ENCODE results near the gene GANAB.
"Not testable (repeated sequence)": the region's sequence is repeated elsewhere in the genome, so short reads cannot be mapped to it uniquely, and the experiment has no call there.

GANAB gene

DNA sequence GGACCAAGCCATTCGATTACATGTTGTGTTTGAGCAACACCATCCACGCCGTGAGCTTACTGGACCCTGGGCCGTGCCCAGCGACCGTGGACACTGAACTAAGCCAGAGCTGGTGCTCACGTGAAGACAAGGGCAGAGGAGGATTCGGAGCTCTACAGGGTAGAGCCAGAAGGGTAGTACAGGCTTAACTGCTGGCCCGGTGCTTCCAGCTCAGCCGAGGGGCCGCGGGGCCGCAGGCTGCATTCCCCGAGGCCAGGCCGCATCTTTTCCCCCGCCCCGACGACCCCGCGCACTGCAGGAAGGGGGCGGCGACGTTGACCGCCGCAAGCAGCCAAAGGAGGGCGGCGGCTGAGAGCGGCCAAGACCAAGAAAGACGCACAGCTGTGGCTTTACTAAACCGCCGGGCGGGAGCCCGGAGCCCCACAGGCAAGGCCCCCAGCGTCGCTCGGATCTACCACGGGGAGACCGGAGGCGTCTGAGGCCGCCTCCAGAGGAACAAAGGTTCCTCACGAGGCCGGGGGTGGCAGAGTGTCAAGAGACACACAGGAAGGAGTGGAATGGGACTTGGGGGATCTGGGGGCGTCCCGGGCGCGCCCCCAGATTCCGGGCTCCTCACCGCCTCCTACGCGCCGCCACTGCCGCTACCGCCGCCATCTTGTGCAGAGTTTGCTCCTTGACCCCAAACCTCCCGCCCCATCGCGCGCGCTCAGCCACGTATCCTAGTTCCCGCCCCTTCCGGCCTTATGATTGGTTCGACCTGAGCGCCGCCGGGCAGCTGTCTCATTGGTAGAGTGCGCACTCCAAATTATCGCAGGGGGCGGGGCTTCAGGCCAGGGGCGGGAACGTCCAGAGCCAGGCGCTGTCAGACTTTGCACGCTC, at the start of gene GANAB:
Gene GANAB, minus strand, starts transcription at position 668 of the 879 bp plus-strand sequence. Its CDS starts 14 bp downstream, at position 654.
- peak; percentile 95 for DNase-seq

DNA sequence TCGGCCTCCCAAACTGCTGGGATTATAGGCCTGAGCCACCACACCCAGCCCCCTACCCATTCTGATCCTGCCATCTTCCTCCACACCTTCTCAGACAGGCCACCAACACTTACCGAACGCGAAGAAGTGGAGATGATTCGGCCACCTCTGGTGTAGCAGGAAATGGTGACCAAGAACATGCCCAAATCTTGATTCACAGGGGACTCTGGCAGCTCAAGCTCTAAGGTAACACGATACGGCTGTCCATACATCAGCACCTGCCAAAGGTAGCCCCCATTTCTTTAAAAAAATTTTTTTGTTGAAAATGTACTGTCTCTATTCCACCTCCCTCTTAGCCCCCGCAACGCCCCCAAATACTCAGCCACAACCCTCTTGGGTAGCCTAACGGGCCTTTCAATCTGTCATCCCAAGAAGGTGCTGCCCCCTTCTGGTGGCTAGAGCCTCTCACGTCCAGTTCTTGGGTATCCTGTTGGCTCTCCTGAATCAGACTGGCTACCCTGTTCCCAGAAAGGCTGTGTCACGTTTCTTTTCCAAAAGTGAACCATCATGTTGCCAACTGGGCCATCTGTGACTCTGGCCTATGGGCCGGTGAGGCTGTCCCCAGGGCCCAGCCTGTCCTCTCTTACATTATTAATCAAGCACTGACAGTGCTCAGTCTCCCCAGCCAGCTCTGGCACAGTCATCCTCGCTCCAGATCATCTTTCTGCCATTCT, 48.2 kb upstream of the GANAB start:
- in situ Hi-C loops (cut with HindIII; ENCODE audit: low pct_ligation_motif_present, low pct_unique_long_range_greater_than_20kb, low sequenced_read_pairs): no loop called here
- DNase-seq: peak; percentile 65

More for the DNA sequence above, at the start of gene GANAB:
- in situ Hi-C loops (cut with HindIII; ENCODE audit: low pct_ligation_motif_present, low pct_unique_long_range_greater_than_20kb, low sequenced_read_pairs): no loop called here

DNA sequence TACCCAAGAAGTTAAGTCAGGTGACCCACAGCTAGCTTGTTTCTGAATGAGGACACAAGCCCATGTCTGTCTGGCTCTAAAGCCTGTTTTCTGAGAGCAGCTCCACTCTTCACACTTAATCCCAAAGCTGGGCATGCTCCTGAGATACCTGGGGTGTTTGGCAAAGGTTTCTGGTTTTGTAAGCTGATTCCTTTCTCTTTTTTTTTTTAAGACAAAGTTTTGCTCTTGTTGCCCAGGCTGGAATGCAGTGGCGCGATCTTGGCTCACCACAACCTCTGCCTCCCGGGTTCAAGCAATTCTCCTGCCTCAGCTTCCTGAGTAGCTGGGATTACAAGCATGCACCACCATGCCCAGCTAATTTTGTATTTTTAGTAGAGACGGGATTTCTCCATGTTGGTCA, 47.2 kb upstream of the GANAB start:
- DNase-seq; in situ Hi-C loops (cut with HindIII; ENCODE audit: low pct_ligation_motif_present, low pct_unique_long_range_greater_than_20kb, low sequenced_read_pairs): not testable (repeated sequence)

DNA sequence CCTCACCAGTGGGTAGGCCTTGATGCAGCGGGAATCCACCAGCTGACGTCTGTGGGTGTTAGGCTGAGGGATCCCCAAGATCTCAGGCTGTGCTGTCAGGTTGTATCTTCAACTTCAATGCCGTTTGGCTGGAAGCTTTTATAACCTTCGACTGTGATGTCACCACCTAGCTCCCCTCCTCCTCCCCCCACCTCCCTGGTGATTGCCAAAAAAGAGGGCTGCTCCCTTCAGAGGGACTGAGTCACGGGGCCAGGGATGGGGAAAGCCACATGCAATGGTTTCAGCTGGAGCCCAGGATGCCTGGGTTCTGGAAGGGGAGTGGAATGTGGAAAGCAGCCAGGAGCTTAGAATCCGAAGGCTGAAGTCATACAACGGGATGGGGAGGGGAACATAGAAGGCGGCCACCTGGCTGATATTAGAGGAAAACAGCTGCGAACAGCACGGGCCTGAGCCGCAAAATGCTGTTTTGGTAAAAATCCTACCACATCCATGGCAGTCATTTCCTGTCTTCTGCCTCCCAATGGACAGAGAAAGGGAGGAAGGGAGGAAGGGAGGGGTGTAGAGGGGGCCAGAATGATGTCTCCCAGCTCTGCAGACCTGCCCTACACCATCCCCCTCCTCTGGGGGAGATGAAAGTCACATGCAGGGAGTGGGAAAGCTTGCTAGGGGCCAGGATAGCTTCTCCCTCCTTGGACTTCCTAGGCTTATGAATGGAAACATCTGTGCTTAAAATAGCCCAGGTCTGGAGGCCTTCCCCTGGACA, 43.2 kb upstream of the GANAB start, which contains the start of gene LRRN4CL:
Gene LRRN4CL, minus strand, starts transcription at position 110 of the 763 bp plus-strand sequence. CDS start 1,022 bp downstream, outside the sequence.
- in situ Hi-C loops (cut with HindIII; ENCODE audit: low pct_ligation_motif_present, low pct_unique_long_range_greater_than_20kb, low sequenced_read_pairs): no loop called here
- DNase-seq: peak; percentile 34

DNA sequence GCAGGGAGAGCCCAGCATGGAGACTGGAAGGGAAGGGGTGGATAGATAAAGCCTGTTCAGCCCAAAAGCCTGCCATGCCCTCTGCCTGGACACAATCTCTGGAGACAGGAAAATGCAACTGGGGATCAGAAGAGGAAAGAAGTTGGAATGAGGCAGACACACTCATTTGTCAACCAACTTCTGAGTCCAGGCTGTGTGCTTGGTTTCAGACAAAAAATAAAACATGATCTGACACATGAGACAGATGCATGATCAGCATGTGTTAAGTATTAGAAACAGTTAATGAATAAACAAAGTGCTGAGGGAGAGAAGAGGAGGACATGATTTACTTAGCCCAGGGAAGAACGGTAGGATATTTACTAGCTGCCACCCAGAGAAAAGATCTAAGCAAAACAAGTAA, 42.1 kb upstream of the GANAB start:
- in situ Hi-C loops (cut with HindIII; ENCODE audit: low pct_ligation_motif_present, low pct_unique_long_range_greater_than_20kb, low sequenced_read_pairs): no loop called here
- no peak for DNase-seq

DNA sequence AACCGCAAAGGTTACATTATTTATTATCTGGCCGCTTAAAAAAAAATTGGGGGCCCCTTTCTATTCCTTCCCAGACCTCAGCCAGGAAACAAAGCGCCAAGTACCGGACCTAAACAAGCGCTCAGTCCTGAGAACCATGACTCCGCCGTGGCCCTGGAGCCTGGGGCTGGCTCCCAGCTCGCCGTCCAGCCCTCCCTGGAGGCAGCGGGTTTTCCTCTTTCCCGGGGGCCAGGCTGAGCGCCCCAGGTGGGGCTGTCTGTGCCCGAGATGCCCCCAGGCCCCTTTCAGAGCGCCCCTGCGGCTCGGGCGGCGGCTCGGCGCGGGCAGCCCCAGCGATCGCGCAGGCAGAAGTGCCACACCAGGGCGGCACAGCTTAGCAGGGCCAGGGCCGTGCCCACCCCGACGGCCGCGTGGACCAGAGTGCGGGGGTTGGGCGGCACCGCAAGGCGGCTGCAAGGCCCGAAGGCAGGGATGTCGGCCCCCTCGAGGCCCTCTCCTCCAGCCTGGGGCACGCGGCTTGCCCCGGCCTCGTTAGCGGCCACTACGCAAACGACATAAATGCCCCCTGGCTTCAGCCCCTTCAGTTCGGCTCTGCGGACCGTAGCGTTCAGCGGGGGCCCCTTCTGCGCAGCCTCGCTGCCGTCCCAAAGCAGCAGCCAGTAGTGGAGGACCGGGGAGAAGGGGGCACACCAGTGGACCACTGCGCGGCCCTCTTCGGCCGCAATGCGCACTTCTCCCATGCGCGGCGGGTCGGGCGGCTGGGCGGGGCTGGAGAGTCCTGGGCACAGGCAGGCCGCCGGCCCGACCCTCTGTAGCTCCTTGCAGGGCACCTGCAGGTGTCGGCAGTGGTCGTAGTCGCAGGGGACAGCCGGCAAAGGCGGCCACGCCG, 41.3 kb upstream of the GANAB start:
- DNase-seq: no peak
- in situ Hi-C loops (cut with HindIII; ENCODE audit: low pct_ligation_motif_present, low pct_unique_long_range_greater_than_20kb, low sequenced_read_pairs): no loop called here

DNA sequence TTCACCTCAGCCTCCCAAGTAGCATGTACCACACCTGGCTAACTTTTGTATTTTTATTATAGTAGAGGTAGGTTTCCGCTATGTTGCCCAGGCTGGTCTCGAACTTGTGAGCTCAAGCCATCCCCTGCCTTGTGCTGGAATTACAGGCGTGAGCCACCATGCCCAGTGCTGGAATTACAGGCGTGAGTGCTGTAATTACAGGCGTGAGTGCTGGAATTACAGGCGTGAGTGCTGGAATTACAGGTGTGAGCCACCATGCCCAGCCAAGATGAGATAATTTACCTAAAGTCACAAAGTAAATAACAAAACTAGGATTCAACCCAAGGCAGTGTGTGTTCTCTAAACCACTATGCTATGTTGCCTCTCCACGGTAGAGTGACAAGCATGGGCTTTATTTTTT, 36.1 kb upstream of the GANAB start:
- in situ Hi-C loops (cut with HindIII; ENCODE audit: low pct_ligation_motif_present, low pct_unique_long_range_greater_than_20kb, low sequenced_read_pairs): no loop called here
- no peak for DNase-seq

DNA sequence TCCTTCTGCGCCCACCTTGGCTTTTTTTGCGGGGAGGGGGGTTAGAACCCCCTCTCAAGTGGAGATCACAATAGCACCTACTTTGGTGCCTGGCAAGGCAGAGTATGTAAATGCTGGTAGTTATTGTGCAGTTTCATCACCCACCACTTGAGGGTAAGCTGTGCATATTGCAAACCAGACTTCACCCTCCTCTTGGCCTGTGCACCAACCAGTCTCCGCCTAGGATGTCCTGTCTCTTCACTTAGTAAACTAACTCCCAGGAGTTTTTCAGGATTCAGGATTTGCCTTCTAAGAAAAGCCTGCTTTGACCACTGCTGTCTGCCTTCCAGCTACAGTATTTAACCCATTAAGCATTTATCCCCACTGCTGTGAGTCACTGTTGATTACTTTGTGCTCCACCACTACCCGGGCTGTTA, 34.4 kb upstream of the GANAB start:
- peak; percentile 74 for DNase-seq

DNA sequence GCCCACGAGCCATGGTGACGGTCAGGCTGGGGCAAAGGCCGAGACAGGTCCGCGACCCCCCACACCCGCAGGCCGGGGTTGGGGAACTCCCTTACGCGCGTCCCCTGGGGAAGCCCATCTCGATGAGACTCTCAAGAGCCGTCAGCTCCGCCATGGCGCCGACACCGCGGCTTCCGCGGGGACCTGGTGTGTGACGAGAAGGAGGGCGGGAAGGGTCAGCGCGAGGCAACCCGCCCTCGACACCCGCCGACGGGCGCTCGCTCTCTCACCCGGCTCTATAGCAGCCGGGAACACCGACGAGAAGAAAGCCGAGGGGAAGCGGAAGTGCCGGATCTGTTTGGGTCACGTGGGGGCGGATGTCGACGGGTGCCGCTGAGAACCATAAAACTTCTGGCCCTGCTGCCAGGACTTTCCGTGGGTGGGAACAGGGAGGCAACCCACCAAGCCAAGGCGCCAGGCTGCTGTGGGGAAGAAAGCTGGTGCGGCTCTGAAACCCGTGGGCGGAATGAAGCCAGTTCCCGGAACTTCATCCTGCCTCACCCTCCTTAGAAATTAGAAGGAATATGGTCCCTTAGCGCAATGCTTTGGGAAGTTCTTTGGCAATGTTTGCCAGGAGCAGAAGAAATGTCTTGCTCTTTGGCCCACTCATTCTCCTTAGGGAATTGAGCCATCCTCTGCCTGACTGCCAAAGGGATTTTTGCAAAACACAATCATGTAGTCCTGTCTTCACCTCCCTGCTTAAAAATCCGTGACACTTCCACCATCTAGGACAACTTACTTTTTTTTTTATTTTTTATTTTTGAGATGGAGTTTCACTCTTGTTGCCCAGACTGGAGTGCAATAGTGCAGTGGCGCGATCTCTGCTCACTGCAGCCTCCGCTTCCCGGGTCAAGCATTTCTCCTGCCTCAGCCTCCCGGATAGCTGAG, 32.6 kb upstream of the GANAB start, which contains the start of gene UBXN1:
Gene UBXN1, minus strand, starts transcription at position 304 of the 927 bp plus-strand sequence. Its CDS starts 150 bp downstream, at position 154.
- DNase-seq: peak; percentile 80
- in situ Hi-C loops (cut with HindIII; ENCODE audit: low pct_ligation_motif_present, low pct_unique_long_range_greater_than_20kb, low sequenced_read_pairs): no loop called here

More for the DNA sequence above, 34.4 kb upstream of the GANAB start:
- in situ Hi-C loops (cut with HindIII; ENCODE audit: low pct_ligation_motif_present, low pct_unique_long_range_greater_than_20kb, low sequenced_read_pairs): no loop called here

DNA sequence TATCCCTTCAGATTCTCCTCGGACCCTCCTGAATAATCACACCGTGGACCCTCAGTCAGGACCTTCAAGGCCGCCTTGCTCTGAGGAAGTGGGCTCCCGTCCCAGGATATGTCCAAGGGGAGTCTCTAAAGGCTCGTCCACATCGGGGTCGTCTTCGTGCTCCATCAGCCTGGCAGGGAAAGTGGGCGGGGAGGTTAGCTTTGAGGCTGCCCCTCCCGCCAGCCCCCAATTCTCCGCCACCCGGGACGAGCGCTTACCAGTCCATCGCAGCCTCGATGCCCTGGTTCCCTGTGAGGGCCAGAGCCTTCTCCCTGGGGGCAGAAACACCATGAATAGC, 32.0 kb upstream of the GANAB start:
- no peak for DNase-seq
- in situ Hi-C loops (cut with HindIII; ENCODE audit: low pct_ligation_motif_present, low pct_unique_long_range_greater_than_20kb, low sequenced_read_pairs): no loop called here

DNA sequence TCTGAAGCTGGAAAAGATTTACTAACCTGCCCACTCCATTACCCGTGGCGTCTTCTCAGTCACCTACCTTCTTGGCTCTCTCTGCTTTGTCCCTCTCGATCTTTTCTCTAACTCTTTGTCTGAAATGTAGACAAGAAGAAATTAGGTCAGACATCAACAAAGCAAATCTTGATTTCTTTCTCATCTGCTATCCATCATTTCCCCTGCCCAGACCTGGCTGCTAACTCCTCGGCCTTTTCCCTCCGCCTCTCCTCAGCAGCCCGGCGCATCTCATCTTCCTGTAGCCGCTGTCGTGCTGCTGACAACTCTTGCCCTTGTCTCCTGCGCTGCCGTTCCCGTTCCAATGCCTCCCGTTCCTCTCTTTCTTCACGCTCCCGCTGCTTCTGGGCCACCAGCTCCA, 31.3 kb upstream of the GANAB start:
- DNase-seq: no peak
- in situ Hi-C loops (cut with HindIII; ENCODE audit: low pct_ligation_motif_present, low pct_unique_long_range_greater_than_20kb, low sequenced_read_pairs): no loop called here

DNA sequence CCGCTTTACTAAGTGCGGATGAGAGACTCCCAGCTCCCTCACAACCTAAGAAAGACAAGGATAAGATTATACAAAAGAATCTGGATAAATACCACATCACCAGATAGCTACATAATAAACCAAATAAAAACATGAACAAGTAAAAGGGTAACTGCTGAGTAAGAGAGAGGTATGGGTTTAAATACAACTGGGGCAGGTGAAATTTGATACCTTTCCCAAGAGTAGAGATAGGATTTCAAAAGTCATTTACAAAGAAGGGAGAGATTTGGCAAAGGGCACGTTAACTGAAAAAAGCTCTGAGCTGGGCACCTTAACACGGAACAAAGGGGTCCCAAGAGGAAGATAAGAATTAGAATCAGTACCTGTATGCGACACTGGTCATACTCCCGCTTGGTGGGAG, 30.7 kb upstream of the GANAB start:
- DNase-seq: no peak
- in situ Hi-C loops (cut with HindIII; ENCODE audit: low pct_ligation_motif_present, low pct_unique_long_range_greater_than_20kb, low sequenced_read_pairs): no loop called here

DNA sequence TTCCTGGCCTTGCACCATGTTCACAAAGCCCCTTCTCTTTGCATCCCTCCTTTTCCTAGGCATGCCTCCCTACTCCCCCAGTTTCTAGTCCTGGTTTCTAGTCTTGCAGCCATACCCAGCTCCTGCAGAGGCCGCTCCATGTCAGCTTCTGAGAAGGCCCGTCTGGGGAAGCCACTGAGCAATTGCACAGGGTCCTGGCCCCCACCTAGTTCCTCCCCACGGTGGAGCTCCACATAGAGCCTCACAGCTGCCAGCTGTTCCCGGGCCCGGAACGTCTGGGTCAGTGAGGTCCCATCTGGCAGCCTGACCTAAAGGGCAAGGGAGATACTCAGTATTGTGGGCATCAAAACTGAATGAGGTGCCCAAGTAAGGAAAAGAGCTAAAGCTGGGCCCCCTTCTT, 30.3 kb upstream of the GANAB start:
- in situ Hi-C loops (cut with HindIII; ENCODE audit: low pct_ligation_motif_present, low pct_unique_long_range_greater_than_20kb, low sequenced_read_pairs): no loop called here
- DNase-seq: no peak

DNA sequence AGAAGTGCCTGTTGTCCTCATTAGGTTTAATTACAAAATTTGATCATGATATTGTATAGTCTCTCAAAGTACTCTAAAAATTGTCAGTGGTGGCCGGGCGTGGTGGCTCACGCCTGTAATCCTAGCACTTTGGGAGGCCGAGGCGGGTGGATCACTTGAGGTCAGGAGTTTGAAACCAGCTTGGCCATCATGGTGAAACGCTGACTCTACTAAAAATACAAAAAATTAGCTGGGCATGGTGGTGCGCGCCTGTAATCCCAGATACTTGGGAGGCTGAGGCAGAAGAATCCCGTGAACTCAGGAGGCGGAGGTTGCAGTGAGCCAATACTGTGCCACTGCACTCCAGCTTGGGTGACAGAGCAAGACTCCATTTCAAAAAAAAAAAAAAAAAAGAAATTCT, 29.0 kb upstream of the GANAB start:
- in situ Hi-C loops (cut with HindIII; ENCODE audit: low pct_ligation_motif_present, low pct_unique_long_range_greater_than_20kb, low sequenced_read_pairs); DNase-seq: not testable (repeated sequence)

DNA sequence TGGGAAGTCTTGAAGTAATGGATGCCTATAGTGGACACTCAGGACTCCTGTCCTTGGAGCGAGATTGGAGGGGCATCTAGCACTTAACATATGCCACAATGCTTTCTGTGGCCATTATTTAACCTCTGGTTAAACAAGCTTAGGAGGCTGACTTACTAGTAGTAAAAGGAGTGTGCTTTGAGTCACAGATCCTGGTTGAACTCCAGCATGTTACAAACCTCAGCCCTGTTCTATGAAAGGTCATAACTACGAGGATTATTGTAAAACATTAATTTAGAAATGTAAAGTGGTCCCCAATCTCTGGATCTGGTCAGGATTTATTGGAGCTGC, 26.7 kb upstream of the GANAB start:
- in situ Hi-C loops (cut with HindIII; ENCODE audit: low pct_ligation_motif_present, low pct_unique_long_range_greater_than_20kb, low sequenced_read_pairs): loop anchor here (5.0 kb wide), 1 partner anchor 39 kb away; no protein-coding TSS in a partner anchor
- no peak for DNase-seq

DNA sequence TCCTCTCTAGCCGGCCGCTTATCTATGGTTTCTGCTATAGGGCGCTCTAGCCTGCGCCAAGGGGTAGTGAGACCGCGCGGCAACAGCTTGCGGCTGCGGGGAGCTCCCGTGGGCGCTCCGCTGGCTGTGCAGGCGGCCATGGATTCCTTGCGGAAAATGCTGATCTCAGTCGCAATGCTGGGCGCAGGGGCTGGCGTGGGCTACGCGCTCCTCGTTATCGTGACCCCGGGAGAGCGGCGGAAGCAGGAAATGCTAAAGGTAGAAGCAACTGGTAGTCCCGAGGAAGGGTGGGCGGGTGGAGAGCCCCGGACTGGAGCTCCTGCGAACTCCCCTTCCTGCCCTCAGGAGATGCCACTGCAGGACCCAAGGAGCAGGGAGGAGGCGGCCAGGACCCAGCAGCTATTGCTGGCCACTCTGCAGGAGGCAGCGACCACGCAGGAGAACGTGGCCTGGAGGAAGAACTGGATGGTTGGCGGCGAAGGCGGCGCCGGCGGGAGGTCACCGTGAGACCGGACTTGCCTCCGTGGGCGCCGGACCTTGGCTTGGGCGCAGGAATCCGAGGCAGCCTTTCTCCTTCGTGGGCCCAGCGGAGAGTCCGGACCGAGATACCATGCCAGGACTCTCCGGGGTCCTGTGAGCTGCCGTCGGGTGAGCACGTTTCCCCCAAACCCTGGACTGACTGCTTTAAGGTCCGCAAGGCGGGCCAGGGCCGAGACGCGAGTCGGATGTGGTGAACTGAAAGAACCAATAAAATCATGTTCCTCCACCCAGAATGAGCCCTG, 25.4 kb upstream of the GANAB start, which contains the start of the genes LBHD1 and UQCC3:
Gene LBHD1, minus strand, starts transcription at position 660 of the 782 bp plus-strand sequence. CDS start 2,236 bp downstream, outside the sequence.
Gene UQCC3, plus strand, starts transcription at position 66 of the 782 bp plus-strand sequence. Its CDS starts 73 bp downstream, at position 139.
- in situ Hi-C loops (cut with HindIII; ENCODE audit: low pct_ligation_motif_present, low pct_unique_long_range_greater_than_20kb, low sequenced_read_pairs): loop anchor here (5.0 kb wide), 1 partner anchor 41 kb away; no protein-coding TSS in a partner anchor
- DNase-seq: peak; percentile 78
